ENCODE results near the gene SLC29A1. TPM values are rescaled to one million over a fixed set of nuclear protein-coding genes. Genes with fewer than 3 reads are reported as not detected.

SLC29A1 gene
- total RNA-seq, 3 donors from 2014 or later, result 12.9 to 140 (median 14.8) TPM

- DNase-seq (peak in 1 of 3 donors; percentile 45), ATAC-seq (peak; percentile 3)
- Histone ChIP-seq H3K4me3 (no peak within 1 kb of the TSS), H3K9me3 (no peaks in the 10 kb centered on the region), H3K4me1 (ENCODE audit: low read depth) (peaks cover 15% of the 10 kb centered on the region), H3K36me3 (ENCODE audit: low read depth) (no peaks in the 10 kb centered on the region)
- TF ChIP-seq CTCF (IDR thresholded peaks at IDR 0.05), result no peak
- intact Hi-C loops (cut with DNase I, micrococcal nuclease), result no loop called here
Measured at GRCh38 chr6:44216677-44217331, 6.6 kb upstream of the SLC29A1 start, which contains the start of gene MYMX. TSS of gene MYMX (plus strand) at chr6:44216926. CDS start at chr6:44217472, 546 bp downstream.

GRCh38 chr6:44217332-44218143, 5.9 kb upstream of the SLC29A1 start:
- intact Hi-C loops (cut with DNase I, micrococcal nuclease), result no loop called here
- peaks cover 23% of the 10 kb centered on the region for H3K4me1 ChIP-seq (ENCODE audit: low read depth)
- H3K36me3 ChIP-seq (ENCODE audit: low read depth), result no peaks in the 10 kb centered on the region
- ATAC-seq, result no peak
- DNase-seq, result peak in 1 of 3 donors; percentile 49
- TF ChIP-seq CTCF (IDR thresholded peaks at IDR 0.05), result no peak
- no peaks in the 10 kb centered on the region for H3K9me3 ChIP-seq
- no peak overlapping the region for H3K4me3 ChIP-seq

GRCh38 chr6:44219053-44219814, 4.2 kb upstream of the SLC29A1 start:
- TF ChIP-seq CTCF (IDR thresholded peaks at IDR 0.05), result no peak
- DNase-seq (peak; percentile 78 to 87 (median 85)), ATAC-seq (peak; percentile 68)
- intact Hi-C loops (cut with DNase I, micrococcal nuclease), result no loop called here
- Histone ChIP-seq H3K9me3 (no peaks in the 10 kb centered on the region), H3K4me3 (peak overlapping the region; percentile 15), H3K36me3 (ENCODE audit: low read depth) (no peaks in the 10 kb centered on the region), H3K4me1 (ENCODE audit: low read depth) (peaks cover 33% of the 10 kb centered on the region)

GRCh38 chr6:44219815-44220784, 3.3 kb upstream of the SLC29A1 start:
- Histone ChIP-seq H3K36me3 (ENCODE audit: low read depth) (no peaks in the 10 kb centered on the region), H3K4me1 (ENCODE audit: low read depth) (peaks cover 35% of the 10 kb centered on the region), H3K9me3 (no peaks in the 10 kb centered on the region), H3K4me3 (peak overlapping the region; percentile 15)
- DNase-seq (no peak), ATAC-seq (no peak)
- no peak for TF ChIP-seq CTCF (IDR thresholded peaks at IDR 0.05)
- intact Hi-C loops (cut with DNase I, micrococcal nuclease), result no loop called here

- DNase-seq, result no peak
- H3K9me3 ChIP-seq, result no peaks in the 10 kb centered on the region
- peaks cover 36% of the 10 kb centered on the region for H3K4me1 ChIP-seq (ENCODE audit: low read depth)
- no peak for TF ChIP-seq CTCF (IDR thresholded peaks at IDR 0.05)
- no peak overlapping the region for H3K4me3 ChIP-seq
- ATAC-seq, result no peak
- intact Hi-C loops (cut with DNase I, micrococcal nuclease), result no loop called here
- H3K36me3 ChIP-seq (ENCODE audit: low read depth), result no peaks in the 10 kb centered on the region
Measured at GRCh38 chr6:44220913-44221290, 2.5 kb upstream of the SLC29A1 start.

Measured in mucosa of descending colon (tissue), 3 donors.